Ishikawa (cell line): ENCODE data around the gene CRTC3.

ENCODE experiments used
- CEBPB ChIP-seq: IDR thresholded peaks from 2 replicates; pipeline ENCODE4 v1.6.1; 2012
- CREB1 ChIP-seq: IDR thresholded peaks from 2 replicates; pipeline ENCODE4 v1.6.1; 2012; ENCODE audit warnings: low read depth
- EGR1 ChIP-seq: IDR thresholded peaks from 2 replicates; pipeline ENCODE4 v1.6.1; 2012
- EP300 ChIP-seq: IDR thresholded peaks from 2 replicates; pipeline ENCODE4 v1.6.1; 2012; ENCODE audit warnings: borderline replicate concordance
- FOXM1 ChIP-seq: IDR thresholded peaks from 2 replicates; pipeline ENCODE4 v1.6.1; 2012; ENCODE audit warnings: low read depth, borderline replicate concordance
- NFIC ChIP-seq: IDR thresholded peaks from 2 replicates; pipeline ENCODE4 v1.6.1; 2012
- RAD21 ChIP-seq: IDR thresholded peaks from 2 replicates; pipeline ENCODE4 v1.6.1; 2012; ENCODE audit warnings: low read depth
- TAF1 ChIP-seq: IDR thresholded peaks from 2 replicates; pipeline ENCODE4 v1.6.1; 2012; ENCODE audit warnings: low read depth, mild to moderate bottlenecking
- TCF12 ChIP-seq: IDR thresholded peaks from 2 replicates; pipeline ENCODE4 v1.6.1; 2012; ENCODE audit warnings: low read depth
- TEAD4 ChIP-seq: IDR thresholded peaks from 2 replicates; pipeline ENCODE4 v1.6.1; 2012
- YY1 ChIP-seq: IDR thresholded peaks from 2 replicates; pipeline ENCODE4 v1.6.1; 2012; ENCODE audit warnings: low read depth
- ZBTB7A ChIP-seq: IDR thresholded peaks from 2 replicates; pipeline ENCODE4 v1.6.1; 2012; ENCODE audit warnings: low read depth
- TF ChIP-seq, protein P1 (sequence below): IDR thresholded peaks from 2 replicates; pipeline ENCODE4 v1.6.1; 2012
- TF ChIP-seq, protein P2 (sequence below): IDR thresholded peaks from 2 replicates; pipeline ENCODE4 v1.6.1; 2012
- TF ChIP-seq, protein P3 (sequence below): IDR thresholded peaks from 2 replicates; pipeline ENCODE4 v1.6.1; 2012; ENCODE audit warnings: low read depth, mild to moderate bottlenecking

Gene CRTC3, protein sequence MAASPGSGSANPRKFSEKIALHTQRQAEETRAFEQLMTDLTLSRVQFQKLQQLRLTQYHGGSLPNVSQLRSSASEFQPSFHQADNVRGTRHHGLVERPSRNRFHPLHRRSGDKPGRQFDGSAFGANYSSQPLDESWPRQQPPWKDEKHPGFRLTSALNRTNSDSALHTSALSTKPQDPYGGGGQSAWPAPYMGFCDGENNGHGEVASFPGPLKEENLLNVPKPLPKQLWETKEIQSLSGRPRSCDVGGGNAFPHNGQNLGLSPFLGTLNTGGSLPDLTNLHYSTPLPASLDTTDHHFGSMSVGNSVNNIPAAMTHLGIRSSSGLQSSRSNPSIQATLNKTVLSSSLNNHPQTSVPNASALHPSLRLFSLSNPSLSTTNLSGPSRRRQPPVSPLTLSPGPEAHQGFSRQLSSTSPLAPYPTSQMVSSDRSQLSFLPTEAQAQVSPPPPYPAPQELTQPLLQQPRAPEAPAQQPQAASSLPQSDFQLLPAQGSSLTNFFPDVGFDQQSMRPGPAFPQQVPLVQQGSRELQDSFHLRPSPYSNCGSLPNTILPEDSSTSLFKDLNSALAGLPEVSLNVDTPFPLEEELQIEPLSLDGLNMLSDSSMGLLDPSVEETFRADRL

DNA sequence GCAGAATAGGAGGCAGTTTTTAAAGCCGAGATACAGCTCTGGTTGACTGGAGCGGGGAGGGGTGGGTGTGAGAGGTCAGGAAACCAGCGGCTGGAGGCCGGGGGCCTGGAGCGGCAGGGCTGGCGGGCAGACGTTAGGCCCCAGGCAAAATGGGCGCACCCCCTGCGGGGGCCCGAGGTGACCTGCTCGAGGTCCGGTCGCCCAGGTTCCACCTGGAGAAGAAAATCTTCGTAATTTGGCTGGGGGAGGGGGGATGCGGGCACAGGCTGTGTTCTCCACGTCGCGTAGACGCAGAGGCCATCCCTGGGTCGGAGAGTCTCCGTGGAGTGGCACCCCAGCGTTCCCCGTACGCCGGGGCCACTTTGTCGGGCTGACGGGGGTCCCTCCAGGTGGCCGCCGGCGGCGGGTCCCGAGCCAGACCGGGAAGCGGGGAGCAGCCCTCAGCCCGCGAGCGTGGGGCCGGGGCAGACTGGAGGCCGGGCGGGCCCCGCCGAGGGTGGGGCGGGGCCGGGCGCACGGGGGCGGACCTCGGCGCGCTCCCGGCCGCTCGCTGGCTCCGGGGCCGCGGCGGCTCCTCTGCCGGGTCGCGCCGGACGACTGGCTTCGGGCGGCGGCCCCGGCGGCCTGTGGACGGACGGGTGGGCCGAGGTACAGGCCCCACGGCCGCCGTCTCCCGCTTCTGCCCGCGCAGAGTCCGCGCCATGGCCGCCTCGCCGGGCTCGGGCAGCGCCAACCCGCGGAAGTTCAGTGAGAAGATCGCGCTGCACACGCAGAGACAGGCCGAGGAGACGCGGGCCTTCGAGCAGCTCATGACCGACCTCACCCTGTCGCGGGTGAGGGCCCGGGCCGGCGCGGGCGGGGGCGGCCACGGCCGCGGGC, at the start of gene CRTC3:
CRTC3 (plus strand) TSS at position 553 of the 879 bp plus-strand sequence; CDS start at position 702, 149 bp downstream.
- TF ChIP-seq, protein P1, sequence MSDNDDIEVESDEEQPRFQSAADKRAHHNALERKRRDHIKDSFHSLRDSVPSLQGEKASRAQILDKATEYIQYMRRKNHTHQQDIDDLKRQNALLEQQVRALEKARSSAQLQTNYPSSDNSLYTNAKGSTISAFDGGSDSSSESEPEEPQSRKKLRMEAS: peak; percentile 20
- TF ChIP-seq RAD21 (no peak), EGR1 (no peak), TCF12 (no peak), TEAD4 (no peak), YY1 (0 out of 2 replicates have a peak, but pooled peaks have one; percentile 35), ZBTB7A (peak; percentile 62; the same call in 1 of the 2 replicates), TAF1 (peak; percentile 45; the same call in 1 of the 2 replicates)

DNA sequence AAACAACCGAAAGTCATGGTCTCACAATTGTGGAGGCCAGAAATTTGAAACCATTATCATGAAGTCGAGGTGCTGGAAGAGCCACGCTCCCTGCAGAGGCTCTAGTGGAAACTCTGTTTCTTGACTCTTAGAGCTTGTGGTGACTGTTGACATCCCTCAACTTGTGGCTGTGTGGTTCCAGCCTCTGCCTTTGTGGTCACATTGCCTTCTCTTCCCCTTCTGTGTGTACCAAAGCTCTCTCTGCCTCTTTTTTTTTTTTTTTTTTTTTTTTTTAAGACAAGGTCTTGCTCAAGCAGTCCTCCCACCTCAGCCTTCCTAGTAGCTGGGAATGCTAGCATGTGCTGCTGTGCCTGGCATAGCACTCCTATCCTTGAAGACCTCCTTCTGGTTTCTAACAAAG, 48.7 kb upstream of the CRTC3 start:
- no peak for TF ChIP-seq EGR1
- TF ChIP-seq RAD21: no peak

DNA sequence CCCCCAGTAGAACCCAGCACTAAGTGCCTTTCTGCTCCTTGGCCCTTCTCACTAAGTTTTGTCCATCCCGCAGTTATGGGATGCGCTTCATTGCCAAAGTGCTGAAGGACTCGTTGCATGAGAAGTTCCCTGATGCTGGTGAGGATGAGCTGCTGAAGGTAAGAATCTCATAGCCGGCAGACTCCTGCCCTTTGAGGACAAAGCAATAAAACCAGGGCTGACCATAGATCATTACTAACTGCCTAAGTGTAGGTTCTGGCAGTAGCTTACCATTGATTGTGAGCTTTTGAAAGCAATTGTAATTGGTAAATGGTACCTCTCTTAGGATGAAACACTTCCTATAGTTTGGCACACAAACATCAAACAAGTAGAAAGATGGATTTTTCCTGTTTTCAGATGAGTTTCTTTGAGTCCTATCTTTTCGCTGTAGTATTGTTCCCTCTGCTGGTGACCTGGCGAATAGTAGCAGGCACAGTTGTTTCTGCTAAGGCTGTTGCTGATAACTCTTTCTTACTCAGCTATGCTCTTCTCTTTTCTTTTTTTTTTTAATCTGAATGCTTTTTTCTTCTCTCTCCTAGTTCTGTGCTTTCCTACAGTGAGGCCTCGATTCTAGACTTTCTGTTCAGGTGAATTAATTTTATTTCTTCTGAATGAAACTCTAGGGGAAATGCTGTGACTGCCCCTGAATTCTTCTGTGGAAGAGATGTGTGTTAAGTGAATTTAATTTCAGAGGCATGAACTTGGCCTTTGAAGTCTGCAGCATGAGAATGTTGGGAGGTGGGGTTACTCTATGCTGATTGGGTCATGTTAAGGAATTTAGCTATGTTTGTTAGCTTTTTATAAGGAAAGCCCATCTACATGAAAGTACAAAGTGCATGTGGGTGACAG, 47.4 kb upstream of the CRTC3 start:
- no peak for TF ChIP-seq TEAD4
- TF ChIP-seq, protein P2, sequence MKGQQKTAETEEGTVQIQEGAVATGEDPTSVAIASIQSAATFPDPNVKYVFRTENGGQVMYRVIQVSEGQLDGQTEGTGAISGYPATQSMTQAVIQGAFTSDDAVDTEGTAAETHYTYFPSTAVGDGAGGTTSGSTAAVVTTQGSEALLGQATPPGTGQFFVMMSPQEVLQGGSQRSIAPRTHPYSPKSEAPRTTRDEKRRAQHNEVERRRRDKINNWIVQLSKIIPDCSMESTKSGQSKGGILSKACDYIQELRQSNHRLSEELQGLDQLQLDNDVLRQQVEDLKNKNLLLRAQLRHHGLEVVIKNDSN: no peak
- no peak for TF ChIP-seq ZBTB7A
- TF ChIP-seq RAD21: peak; percentile 82
- TF ChIP-seq, protein P1: no peak
- no peak for TF ChIP-seq FOXM1
- TF ChIP-seq YY1: no peak
- TF ChIP-seq CREB1: no peak

DNA sequence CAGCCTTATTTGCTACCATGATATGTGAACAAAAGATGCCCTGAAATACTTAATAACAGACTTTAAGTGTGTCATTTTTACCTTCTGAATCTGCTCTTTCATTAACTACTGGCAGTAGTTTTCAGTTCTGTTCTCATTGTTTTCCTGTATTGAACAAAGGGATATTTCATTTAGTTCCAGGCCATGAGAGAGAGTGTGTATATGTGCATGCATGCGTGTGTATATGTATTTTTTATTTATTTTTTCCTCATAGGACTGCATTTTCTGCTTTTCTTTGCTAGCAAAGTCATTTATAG, 46.8 kb upstream of the CRTC3 start:
- TF ChIP-seq TEAD4 (no peak), TAF1 (no peak), EGR1 (no peak), ZBTB7A (no peak), FOXM1 (no peak)
- TF ChIP-seq, protein P2: no peak

DNA sequence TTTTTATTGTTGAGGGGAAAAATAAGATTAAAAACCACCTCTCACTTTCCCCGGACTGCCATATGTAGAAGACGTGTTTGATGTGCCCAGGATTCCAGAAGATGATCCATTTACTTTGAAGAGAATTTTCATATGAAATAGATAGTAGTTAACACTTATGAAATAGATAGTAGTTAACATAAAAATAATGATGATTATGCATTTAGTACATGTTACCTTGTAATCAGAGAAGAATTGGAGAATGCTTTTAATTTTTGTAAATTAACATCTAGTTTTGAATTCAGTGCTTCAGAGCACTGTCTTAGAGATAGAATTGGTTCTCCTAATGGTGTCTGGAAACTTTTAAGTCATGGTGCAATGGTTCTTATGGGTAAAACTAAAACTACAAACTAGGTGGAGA, 46.1 kb upstream of the CRTC3 start:
- TF ChIP-seq FOXM1 (no peak), EP300 (no peak), NFIC (no peak), EGR1 (no peak)

DNA sequence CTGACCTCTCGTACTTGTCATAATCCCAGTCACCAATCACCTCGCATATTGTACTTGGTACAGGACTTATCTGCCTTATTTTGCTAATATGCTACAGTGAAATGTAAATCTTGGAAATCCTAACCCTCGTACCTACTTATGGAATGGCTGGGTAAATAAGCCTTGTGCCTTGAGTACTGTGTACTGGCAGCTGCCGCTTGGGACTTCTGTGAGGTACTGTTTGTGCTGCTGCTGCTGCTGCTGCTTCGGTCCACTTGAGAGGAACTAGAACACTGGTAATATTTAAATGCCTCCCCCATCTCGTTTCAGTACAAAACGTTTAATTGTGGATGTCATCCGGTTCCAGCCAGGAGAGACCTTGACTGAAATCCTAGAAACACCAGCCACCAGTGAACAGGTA, 42.5 kb upstream of the CRTC3 start:
- TF ChIP-seq CREB1 (no peak), CEBPB (no peak), RAD21 (no peak), EP300 (no peak), EGR1 (no peak), FOXM1 (no peak), ZBTB7A (no peak), TEAD4 (no peak), NFIC (no peak), TAF1 (no peak), TCF12 (no peak), YY1 (no peak)
- TF ChIP-seq, protein P1: no peak
- TF ChIP-seq, protein P3, sequence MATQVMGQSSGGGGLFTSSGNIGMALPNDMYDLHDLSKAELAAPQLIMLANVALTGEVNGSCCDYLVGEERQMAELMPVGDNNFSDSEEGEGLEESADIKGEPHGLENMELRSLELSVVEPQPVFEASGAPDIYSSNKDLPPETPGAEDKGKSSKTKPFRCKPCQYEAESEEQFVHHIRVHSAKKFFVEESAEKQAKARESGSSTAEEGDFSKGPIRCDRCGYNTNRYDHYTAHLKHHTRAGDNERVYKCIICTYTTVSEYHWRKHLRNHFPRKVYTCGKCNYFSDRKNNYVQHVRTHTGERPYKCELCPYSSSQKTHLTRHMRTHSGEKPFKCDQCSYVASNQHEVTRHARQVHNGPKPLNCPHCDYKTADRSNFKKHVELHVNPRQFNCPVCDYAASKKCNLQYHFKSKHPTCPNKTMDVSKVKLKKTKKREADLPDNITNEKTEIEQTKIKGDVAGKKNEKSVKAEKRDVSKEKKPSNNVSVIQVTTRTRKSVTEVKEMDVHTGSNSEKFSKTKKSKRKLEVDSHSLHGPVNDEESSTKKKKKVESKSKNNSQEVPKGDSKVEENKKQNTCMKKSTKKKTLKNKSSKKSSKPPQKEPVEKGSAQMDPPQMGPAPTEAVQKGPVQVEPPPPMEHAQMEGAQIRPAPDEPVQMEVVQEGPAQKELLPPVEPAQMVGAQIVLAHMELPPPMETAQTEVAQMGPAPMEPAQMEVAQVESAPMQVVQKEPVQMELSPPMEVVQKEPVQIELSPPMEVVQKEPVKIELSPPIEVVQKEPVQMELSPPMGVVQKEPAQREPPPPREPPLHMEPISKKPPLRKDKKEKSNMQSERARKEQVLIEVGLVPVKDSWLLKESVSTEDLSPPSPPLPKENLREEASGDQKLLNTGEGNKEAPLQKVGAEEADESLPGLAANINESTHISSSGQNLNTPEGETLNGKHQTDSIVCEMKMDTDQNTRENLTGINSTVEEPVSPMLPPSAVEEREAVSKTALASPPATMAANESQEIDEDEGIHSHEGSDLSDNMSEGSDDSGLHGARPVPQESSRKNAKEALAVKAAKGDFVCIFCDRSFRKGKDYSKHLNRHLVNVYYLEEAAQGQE: no peak
- TF ChIP-seq, protein P2: no peak
